Epidermal melanocyte (primary cell): ENCODE measurements around the gene LRRC9.
"Not testable (repeated sequence)": the region's sequence is repeated elsewhere in the genome, so short reads cannot be mapped to it uniquely, and the experiment has no call there.

Source experiments
- DNase-seq: peaks from one replicate; pipeline ENCODE4 v3.0.0; 2011; ENCODE audit warnings: low spot score; ENCODE audit not compliant: insufficient read length

Gene LRRC9

DNA sequence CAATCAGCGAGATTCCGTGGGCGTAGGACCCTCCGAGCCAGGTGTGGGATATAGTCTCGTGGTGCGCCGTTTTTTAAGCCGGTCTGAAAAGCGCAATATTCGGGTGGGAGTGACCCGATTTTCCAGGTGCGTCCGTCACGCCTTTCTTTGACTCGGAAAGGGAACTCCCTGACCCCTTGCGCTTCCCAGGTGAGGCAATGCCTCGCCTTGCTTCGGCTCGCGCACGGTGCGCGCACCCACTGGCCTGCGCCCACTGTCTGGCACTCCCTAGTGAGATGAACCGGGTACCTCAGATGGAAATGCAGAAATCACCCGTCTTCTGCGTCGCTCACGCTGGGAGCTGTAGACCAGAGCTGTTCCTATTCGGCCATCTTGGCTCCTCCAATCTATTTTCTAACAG, 32.2 kb downstream of the LRRC9 start:
- not testable (repeated sequence) for DNase-seq

DNA sequence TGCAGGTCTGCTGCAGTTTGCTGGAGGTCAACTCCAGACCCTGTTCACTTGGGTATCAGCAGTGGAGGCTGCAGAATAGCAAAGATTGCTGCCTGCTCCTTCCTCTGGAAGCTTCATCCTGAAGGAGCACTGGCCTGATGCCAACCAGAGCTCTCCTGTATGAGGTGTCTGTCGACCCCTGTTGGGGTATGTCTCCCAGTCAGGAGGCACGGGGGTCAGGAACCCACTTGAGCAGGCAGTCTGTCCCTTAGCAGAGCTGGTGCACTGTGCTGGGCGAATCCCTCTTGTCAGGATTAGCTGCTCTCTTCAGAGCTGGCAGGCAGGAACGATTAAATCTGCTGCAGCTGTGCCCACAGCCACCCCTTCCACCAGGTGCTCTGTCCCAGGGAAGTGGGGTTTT, 37.9 kb downstream of the LRRC9 start:
- DNase-seq = not testable (repeated sequence)

DNA sequence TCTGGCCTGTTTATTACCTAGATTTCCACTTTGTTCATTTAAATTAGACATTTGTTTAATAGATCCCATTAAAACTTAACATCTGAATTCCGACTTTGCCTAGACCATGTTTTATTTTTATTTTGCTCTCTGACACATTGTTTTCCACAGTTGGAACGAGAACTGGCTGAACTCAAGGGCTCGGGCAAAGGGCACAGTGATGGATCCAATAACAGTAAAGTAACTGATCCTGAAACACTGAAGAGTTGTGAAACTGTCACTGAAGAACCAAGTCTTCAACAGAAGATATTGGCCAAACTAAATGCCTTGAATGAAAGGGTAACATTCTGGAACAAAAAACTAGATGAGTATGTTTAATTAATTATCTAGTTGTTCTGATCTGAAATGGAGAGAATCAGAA, 39.7 kb downstream of the LRRC9 start:
- no peak for DNase-seq

DNA sequence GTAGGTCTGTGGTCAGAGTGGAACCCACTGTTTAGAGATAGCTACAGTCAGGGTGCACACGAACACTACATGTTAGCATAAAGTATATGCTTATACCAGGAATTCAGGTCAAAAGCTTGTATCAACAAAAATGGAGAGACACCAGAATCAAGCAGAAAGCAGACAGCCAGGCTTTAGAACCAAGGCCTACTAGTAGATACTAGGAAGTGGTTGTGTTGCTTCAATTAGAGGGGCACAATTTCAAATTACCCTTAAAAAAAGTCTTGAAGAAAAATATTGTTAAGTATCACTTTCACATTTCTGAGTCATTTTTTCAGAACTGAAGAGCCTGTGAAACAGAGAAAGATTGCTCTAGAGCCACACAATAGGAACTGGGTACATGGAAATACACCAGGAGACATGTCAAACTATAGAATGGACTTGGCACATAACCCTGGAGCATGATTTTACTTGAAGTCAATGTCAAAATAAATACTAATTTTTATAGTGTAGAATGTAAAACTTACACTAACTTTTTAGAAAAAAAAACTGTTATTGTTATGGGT, 41.6 kb downstream of the LRRC9 start:
- no peak for DNase-seq

DNA sequence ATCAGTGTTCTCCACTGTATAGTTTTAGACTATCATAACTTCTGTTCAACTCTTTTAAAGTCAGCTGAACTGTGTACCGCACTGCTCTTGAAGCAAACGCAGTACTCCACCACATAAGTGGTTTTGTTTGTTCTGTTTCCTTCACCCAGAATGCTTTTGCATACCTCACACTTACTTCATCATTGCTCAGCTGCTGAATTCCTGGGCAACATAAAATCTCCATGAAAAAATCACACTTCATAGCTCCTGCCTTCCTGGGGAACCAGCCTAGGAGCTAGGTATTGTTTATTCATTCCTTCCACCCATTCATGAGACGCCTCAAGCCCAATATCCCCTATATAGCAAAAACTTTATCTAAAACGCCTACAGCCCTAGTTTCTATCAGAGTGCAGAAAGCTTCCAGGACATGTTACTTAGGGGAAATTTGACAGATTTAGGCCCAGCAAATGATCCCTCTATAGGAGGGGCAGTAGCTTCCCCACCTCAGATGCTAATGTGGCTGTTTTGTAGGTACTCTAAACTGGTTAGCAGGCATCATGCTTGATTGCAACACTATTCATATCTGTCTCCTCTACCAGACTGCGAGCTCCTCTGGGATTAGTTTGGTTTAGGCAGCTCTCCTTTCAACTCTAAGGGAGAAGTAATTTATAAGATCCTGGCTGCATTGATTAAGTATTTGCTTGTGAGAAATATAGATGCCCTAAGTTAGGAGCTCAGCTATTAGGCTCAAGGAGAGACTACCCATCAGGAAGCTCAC, 44.5 kb downstream of the LRRC9 start:
- no peak for DNase-seq

DNA sequence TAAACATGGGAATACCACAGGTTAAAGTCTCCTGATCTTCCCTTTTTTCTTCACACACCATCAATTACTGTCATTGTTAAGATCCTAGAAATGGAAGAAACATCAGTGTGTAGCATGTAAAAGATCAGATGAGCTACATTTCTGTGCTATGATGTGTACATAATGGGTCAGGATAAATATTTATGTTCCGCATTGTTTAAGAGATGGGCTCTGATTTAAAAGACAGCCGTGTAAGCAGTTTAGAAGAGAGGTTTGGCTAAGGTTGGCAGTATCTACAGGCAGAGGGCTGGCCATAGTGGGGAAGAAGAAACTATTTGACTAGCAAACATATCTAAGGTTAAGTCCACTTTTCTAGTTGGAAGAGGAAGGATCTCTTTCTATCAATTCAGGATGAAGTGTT, 49.4 kb downstream of the LRRC9 start:
- DNase-seq = no peak

DNA sequence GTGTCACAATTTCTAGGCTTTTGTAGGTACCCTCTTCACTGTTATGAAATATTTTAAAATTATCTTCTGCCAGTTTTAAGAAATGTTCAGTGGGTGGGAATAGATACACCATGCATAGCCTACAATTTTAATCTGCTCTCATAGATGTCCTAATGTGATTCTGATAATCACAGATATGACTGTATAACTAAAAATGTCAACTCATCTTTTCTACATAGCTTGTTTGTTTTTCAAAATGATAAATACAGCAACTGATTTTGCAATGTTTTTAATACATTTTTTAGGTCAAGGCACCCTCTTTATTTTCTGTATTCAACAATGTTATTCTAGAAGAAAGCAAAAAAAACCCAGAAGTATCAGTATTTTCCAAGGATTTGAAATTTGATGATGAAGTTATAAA, 61.6 kb downstream of the LRRC9 start:
- no peak for DNase-seq

DNA sequence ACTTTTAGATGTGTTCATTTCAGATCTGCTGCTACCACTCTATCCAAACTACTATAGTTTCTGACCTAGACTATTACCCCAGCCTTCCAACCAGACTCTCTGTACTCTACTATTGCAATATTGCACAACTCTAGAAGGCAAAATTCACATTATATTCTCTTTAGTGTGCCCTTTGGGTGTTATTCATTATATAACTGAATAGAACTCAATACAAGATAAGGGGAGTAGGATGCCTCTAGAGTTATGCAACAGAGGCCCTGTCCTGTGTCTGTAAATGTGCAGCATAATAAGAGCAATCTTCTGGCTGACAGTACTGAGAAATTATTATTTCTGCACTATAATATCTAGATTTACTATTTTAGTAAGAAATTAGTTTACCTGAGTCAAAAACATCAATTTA, 63.1 kb downstream of the LRRC9 start:
- no peak for DNase-seq

DNA sequence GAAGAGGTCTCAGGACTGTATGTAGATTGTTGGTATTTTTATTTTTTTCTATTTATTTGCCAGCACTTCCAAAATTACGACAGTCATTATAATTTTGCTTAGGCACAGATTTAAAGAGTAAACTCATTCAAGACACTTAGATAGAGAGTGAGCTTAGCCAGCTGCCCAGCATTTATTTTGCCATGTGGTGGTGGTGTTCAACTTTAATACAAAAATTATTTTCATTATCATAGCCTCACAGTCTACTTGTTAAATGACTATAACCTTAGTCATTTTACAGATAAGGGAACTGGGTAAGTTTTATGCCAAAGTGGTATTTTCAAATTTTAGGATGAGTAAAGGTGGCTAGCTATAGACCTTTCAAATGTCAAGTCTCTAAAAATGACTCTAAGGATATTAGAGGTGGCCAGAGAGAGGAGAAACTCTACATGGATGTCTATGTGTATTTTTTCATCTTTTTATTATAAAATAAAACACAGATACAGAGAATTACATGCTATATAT, 66.7 kb downstream of the LRRC9 start:
- DNase-seq = no peak

DNA sequence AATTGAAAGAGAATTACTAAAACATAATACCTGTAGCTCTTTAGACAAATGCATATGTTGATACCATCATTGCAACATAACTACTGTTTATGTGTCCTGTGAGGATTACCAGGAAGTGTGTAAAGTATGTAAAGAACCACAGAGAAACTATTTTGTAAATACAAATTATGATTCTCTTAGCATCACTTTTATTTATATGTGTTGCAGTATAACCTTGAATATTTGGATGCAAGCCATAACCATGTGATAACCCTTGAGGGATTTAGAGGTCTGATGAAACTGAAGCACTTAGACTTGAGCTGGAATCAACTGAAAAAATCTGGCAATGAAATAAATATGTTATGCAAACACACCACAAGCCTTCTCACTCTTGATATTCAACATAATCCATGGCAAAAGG, 77.5 kb downstream of the LRRC9 start:
- no peak for DNase-seq

DNA sequence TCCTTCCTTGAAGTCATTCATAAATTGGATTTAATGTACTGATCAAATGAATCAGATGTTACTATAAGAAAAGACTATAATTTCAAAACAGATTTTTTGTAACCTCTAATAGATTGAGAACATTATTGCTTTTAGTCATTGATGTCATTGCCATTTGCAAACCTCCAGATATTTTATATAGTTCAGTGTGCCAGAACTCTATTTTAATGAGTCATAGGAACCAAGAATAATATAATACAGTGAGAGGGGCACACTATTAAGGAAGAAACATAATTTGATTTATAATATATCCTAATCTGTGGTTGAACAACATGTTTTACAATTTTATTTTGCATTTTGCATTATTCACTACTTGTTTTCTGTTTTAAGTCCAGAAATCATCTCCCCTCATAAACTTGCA, 78.0 kb downstream of the LRRC9 start:
- DNase-seq = no peak

DNA sequence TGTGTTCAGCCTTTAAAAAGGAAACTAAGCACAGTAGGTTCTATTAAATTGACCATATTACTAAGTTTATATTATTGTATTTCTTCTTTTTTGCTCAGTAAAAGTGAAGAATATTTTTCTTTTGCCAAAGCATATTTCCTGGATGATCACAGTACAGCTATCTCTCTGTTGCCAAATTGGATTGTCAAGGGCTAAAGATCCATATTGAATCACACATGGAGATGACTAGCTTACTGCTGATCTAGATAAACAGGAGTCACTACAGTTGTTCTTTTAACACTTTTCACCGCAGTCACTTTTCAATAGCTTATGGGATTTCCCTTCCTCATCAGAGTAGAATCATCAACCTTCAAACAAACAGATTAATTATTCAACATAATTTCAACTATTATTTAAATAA, 78.6 kb downstream of the LRRC9 start:
- DNase-seq = no peak

DNA sequence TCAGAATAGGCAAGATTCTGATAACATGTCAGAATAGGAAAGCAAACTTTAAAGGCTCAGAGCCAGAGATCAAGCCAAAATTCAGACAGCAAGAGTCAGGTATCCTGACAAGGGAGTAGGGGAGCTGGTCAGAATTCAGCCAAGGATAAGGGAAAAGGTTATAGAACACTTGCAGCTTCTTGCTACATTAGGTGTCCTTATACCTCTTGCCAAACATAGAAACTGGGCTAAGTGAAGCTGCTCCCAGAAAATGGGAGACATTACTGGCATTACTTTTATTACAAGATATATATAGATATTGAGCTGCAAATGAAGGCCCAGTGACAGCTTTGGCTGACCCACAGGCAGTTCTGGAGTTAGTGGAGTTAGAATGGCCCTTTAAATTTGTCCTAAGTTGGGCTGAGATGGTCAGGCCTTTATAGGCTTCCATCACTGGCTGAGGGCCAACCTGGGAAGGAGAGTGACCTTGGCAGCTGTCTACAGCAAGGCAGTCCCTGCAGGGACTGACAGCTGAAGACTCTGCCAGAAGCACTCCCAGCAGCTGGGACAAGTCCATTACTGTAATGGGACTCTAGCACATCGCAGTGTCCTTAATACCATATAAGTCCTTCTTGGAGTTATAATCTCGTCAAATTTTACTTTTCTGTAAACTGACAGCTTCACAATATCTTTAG, 83.0 kb downstream of the LRRC9 start:
- DNase-seq = no peak

DNA sequence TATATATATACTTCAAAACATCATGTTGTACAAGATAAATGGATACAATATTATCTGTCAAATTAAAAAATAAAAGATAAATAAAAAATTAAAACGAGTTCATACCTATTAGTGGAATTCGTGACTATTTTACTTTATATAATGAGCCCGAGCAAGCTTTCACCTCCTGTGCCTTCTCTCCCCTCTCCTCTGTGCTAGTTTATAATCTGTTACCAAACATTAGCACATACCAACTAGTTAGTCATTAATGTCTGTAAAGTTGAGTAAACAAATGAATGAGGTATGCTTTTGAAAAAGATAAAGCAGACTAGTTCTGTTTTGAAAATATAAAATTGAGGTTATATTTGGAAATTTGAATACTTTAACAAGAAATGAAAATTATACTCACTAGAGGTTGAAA, 84.0 kb downstream of the LRRC9 start:
- no peak for DNase-seq

DNA sequence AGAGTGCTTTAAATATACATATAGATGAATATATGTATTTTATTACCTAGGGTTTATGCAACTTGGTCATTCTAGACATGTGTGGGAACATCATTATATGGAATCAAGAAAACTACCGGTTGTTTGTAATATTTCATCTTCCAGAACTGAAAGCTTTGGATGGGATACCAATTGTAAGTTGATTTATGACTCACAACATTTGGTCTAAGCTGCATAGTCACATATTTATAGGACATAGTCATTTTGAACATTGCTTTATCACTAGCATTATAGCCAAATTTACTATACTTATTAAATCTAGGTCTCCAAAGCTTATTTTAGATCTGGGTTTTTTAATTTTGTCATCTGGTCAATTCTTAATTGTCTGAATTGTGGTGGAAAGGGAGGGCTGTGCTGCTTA, 88.1 kb downstream of the LRRC9 start:
- no peak for DNase-seq

DNA sequence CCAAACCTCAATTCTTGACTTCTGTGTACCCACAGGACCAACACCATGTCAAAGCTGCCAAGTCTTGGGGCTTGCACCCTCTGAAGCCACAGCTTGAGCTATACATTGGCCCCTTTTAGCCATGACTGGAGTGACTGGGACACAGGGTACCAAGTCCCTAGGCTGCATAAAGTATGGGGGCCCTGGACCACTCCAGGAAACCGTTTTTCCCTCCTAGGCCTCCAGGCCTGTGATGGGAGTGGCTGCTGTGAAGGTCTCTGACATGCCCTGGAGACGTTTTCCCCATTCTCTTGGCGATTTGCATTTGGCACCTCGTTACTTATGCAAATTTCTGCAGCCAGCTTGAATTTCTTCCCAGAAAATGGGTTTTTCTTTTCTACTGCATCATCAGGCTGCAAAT, 90.3 kb downstream of the LRRC9 start:
- not testable (repeated sequence) for DNase-seq

DNA sequence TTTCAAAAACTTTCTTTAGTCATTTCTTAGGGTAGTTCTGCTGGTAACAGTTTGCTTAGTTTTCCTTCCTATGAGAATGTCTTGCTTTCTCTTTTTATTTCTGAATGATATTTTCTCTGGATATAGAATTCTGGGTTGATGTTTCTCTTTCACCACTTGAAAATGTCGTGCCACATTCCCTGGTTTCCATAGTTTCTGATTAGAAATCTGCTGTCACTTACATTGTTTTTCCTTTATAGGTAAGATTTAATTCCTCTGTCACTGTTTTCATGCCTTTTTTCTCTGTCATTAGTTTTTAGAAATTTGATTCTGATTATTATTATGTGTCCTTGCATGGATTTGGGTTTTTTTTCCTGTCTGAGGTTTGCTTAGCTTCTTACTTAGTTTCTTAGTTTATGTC, 94.5 kb downstream of the LRRC9 start:
- no peak for DNase-seq

DNA sequence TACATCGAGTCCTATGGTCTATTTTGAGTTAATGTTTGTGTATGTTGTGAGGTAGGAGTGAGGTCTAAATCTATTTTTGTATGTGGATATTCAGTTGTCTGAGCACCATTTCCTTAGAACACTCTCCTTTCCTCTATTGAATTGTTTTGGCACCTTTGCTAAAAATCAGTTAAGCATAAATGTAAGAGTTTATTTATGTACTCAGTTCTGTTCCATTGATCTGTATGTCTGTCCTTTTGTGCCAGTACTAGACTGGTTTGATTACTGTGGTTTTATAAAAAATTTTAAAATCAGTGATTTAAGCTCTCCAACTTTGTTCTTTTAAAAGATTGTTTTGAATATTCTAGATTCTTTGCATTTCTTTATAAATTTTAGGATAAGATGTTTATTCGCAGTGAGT, 101.7 kb downstream of the LRRC9 start:
- no peak for DNase-seq

DNA sequence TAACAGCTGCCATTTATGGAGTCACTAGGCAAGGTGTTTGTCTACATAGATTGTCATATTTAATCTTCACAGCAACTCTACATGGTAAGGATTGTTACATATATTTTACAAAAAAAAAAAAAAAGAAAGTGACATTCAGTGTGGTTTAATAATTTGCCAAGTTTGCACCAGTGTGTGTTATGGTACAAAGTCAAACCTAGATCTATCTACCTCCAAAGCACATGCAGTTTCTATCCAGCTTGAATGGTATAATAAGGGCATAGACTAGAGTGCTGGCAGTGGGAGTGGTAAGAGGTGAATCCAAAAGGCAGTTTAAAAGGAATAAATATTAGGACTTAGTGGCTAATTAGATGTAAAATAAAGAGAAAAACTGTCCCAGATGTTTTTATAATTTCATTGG, 105.6 kb downstream of the LRRC9 start:
- no peak for DNase-seq

DNA sequence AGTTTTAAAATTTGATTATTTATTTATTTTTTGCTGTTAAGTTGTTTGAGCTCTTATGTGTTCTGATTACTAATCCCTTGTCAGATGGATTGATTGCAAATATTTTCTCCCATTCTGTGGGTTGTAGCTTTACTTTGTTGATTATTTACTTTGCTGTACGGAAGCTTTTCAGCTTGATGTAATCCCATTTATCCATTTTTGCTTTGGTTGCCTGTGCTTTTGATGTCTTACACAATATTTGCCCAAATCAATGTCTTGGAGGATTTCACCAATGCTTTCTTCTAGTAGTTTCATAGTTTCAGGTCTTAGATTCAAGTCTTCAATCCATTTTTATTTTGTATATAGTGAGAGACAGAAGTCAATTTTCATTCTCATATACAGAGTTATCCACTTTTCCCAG, 115.2 kb downstream of the LRRC9 start:
- DNase-seq = no peak

DNA sequence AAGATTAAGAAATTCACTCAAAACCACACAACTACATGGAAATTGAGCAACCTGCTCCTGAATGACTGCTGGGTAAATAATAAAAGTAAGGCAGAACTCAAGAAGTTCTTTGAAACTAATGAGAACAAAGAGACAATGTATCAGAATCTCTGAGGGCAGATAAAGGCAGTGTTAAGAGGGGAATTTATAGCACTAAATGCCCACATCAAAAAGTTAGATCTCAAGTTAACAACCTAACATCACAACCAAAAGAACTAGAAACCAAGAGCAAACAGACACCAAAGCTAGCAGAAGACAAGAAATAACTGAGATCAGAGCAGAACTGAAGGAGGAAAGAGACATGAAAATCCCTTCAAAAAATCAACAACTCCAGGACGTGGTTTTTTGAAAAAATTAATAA, 128.0 kb downstream of the LRRC9 start:
- not testable (repeated sequence) for DNase-seq

DNA sequence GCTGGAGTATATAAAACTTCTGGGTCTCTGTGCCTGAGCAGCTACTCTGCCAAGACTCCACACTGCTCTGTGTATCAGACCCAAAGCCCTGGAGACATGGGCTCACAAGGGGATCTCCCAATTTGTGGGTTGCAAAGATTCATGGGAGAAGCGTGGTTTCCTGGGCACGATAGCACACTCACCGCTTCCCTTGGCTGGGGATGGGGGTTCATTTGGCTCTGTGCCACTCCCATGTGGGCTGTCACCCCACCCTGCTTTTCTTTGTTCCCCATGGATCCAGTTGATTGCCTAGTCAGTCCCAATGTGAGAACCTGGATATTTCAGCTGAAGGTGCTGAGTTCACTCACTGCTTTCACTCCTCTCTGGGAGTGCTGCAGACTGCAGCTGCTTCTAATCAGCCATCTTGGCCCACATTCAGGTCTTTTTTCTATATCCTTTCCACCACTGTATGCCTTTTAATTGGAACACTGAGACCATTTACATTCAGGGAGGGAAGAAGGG, 131.8 kb downstream of the LRRC9 start:
- DNase-seq = no peak

DNA sequence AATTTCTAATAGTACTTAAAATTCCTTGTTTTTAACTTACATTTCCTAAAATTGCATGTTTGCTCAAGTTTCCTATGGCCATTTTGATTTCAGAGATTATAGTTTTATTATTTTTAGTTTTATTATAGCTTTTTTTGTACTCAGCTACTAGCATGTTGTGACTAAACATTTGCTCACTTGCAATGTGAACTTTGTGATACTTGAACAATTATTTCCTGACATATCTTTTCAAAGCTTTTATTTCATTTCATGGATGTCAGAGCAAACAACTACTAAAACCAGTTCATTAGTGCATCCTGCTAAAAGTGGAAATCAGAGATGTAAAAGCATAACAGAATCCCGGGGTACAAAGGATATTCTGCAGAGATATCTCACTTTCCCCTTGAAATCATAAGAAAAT, 138.1 kb downstream of the LRRC9 start:
- no peak for DNase-seq
